Measurements from ENCODE around the gene RPL13.

GRCh38 chr16:89547291-89547690 lies 13.2 kb upstream of the RPL13 start:
- TF ChIP-seq CTCF (tag by site-specific recombination; IDR thresholded peaks at IDR 0.05) (no peak), ZNF433 (tag by site-specific recombination; IDR thresholded peaks at IDR 0.05; ENCODE audit: low read depth) (no peak), KLF7 (tag by site-specific recombination; IDR thresholded peaks at IDR 0.05; ENCODE audit: borderline replicate concordance) (no peak), ZNF362 (tag by site-specific recombination; IDR thresholded peaks at IDR 0.05) (no peak), MZF1 (tag by site-specific recombination; IDR thresholded peaks at IDR 0.05; ENCODE audit: borderline replicate concordance) (no peak), TCF7L2 (IDR thresholded peaks at IDR 0.05; ENCODE audit: borderline replicate concordance, low read depth, low read length) (no peak), YY1 (tag by site-specific recombination; IDR thresholded peaks at IDR 0.05) (no peak), ZBTB7A (tag by site-specific recombination; IDR thresholded peaks at IDR 0.05; ENCODE audit: low read depth) (no peak), TSHZ1 (tag by site-specific recombination; IDR thresholded peaks at IDR 0.05; ENCODE audit: borderline replicate concordance) (no peak), MYNN (tag by site-specific recombination; IDR thresholded peaks at IDR 0.05; ENCODE audit: borderline replicate concordance) (no peak), ZNF529 (tag by site-specific recombination; IDR thresholded peaks at IDR 0.05; ENCODE audit: insufficient replicate concordance) (no peak), ZBTB1 (tag by site-specific recombination; IDR thresholded peaks at IDR 0.05) (no peak), ZFP37 (tag by site-specific recombination; IDR thresholded peaks at IDR 0.05) (no peak)
